H1 (cell line): ENCODE results near the gene CBLN3.

Experiments
- SIN3A ChIP-seq, 2 experiments: IDR thresholded peaks in 1 of 2; conservative IDR thresholded peaks in 1 of 2; 2 replicates each; pipeline ENCODE4 v1.6.1; 2011 to 2012; ENCODE audit warnings: low read length in 2 of 2, improper control_type of control experiment in 1 of 2, low read depth in 1 of 2, mild to moderate bottlenecking in 1 of 2
- TF ChIP-seq, protein P1 (sequence below): IDR thresholded peaks from 2 replicates; pipeline ENCODE4 v1.6.1; 2012; ENCODE audit warnings: inconsistent platforms

DNA sequence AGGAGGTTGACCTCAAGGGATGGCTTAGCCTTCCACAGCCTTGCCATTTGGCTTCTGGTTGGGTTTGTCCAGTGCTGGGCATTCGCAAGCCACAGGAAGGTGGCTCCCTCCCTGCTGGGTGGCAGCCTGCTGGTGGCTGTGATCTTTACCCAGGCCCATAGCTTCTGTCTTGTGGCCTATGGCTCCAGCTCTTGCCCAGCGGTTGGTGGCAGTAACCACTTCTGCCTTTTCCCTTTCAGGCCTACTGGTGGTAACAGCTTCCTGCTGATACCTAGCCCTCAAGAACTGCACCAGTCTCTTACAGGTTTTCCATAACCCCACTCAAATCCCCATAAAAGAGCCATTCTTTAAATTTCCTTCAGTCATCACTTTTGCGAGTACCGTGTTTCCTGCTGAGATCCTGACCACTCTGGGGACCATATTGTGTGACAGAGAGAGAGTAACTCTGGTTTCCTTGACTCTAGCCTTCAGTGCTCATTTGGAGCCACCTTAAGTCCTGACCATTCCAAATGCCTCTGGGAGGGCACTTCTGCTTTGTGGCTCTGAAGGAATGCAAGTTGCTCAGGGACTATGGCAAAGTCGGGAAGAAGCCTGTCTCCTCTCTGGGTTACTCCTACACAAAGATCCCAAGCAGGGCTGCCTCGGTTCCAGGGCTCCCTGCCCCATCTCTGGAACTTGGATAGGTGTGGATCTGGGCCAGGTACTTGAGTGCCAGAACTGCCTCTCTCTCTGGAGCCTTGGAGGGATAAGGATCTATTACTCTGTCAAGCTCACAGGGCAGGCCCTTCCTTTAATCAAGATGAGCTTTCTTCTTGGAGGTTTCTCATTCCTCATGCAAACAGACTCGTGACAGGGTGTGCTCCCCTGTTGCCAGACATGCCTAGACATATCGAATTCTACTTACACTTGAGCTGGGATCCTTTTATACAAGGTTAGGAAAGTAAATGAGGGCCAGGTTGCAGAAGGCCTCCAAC lies 33.6 kb downstream of the CBLN3 start:
- TF ChIP-seq SIN3A (conservative IDR thresholded peaks at IDR 0.05 in 1 of 2, IDR thresholded peaks at IDR 0.05 in 1 of 2; ENCODE audit: low read depth in 1 of 2, low read length in 2 of 2) = no peak
- TF ChIP-seq, protein P1, sequence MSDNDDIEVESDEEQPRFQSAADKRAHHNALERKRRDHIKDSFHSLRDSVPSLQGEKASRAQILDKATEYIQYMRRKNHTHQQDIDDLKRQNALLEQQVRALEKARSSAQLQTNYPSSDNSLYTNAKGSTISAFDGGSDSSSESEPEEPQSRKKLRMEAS = no peak
